H1 (cell line): Measurements from ENCODE around the gene NUPR1. TPM values are rescaled to one million over a fixed set of nuclear protein-coding genes. Genes with fewer than 3 reads are reported as not detected.

Source experiments
- CTCF ChIA-PET: fragments of 300-600 bp; sonication (Branson Sonifier 250); formaldehyde crosslinking; loops from one replicate; lab custom pipeline; 2021; ENCODE audit not compliant: partially characterized antibody; lab: Charles Lee
- POLR2A ChIA-PET: fragments of 300-600 bp; sonication (Branson Sonifier 250); formaldehyde crosslinking; loops from one replicate; lab custom pipeline; 2021; ENCODE audit warnings: inconsistent platforms; ENCODE audit not compliant: partially characterized antibody; lab: Charles Lee
- DNase-seq, 2 experiments: peaks; one replicate each; pipeline versions ENCODE4 v3.0.0 to v3.0.0-alpha.2; 2010 to 2022; ENCODE audit warnings: low spot score in 2 of 2, low read depth in 1 of 2, mixed read lengths in 1 of 2
- FAIRE-seq: peaks from 2 replicates; lab custom pipeline; 2011; peaks lifted over from hg19 to GRCh38; lab: Jason Lieb, UNC
- H2AFZ ChIP-seq: 2 replicates; pipeline ENCODE4 v1.8.1; 2012; ENCODE audit warnings: low read length, inconsistent platforms
- H2AK5ac ChIP-seq: 2 replicates; pipeline ENCODE4 v1.6.1; 2013; ENCODE audit warnings: low read depth, low read length
- H2BK120ac ChIP-seq: replicated peaks from 2 replicates; pipeline ENCODE3; 2013; ENCODE audit warnings: low read depth, low read length, inconsistent platforms
- H2BK12ac ChIP-seq: 2 replicates; pipeline ENCODE4 v1.6.1; 2013; ENCODE audit warnings: low read depth, low read length
- H2BK15ac ChIP-seq: 2 replicates; pipeline ENCODE4 v1.6.1; 2013; ENCODE audit warnings: low read length
- H2BK20ac ChIP-seq: 2 replicates; pipeline ENCODE4 v1.6.1; 2013; ENCODE audit warnings: low read length
- H2BK5ac ChIP-seq: 2 replicates; pipeline ENCODE4 v1.6.1; 2013; ENCODE audit warnings: low read depth, low read length
- H3K14ac ChIP-seq: 2 replicates; pipeline ENCODE4 v1.6.1; 2013; ENCODE audit warnings: inconsistent platforms; ENCODE audit not compliant: insufficient read length
- H3K18ac ChIP-seq: 2 replicates; pipeline ENCODE4 v1.6.1; 2013; ENCODE audit warnings: low read length; ENCODE audit errors: extremely low read depth
- H3K23ac ChIP-seq: 2 replicates; pipeline ENCODE4 v1.6.1; 2013; ENCODE audit warnings: inconsistent platforms; ENCODE audit not compliant: insufficient read length
- H3K23me2 ChIP-seq: 2 replicates; pipeline ENCODE4 v1.6.1; 2013; ENCODE audit warnings: low read depth, low read length
- H3K27ac ChIP-seq: 2 replicates; pipeline ENCODE4 v1.6.1; 2011; ENCODE audit warnings: low read depth, low read length, inconsistent platforms
- H3K27me3 ChIP-seq, 4 experiments: replicated peaks in 1 of 4; 1 replicate in 1 of 4; 2 replicates in 3 of 4; pipeline versions ENCODE4 v1.6.1 to v1.8.1; 2011 to 2013; ENCODE audit warnings: low read length in 3 of 4, mild to moderate bottlenecking in 3 of 4, inconsistent platforms in 2 of 4, mixed read lengths in 2 of 4, moderate library complexity in 1 of 4; ENCODE audit not compliant: control insufficient read depth in 3 of 4, insufficient read depth in 3 of 4; ENCODE audit errors: extremely low read depth in 1 of 4
- H3K36me3 ChIP-seq, 4 experiments: 2 replicates each; pipeline versions ENCODE4 v1.6.1 to v1.8.1; 2011 to 2013; ENCODE audit warnings: mild to moderate bottlenecking in 4 of 4, low read length in 3 of 4, moderate library complexity in 2 of 4, control low read depth in 1 of 4, inconsistent platforms in 1 of 4; ENCODE audit not compliant: insufficient read depth in 4 of 4, control insufficient read depth in 2 of 4
- H3K4ac ChIP-seq: replicated peaks from 2 replicates; pipeline ENCODE3; 2013; ENCODE audit warnings: low read length, low read depth, mixed read lengths, inconsistent platforms; ENCODE audit not compliant: insufficient read length
- H3K4me1 ChIP-seq, 4 experiments: replicated peaks in 1 of 4; 1 replicate in 1 of 4; 2 replicates in 3 of 4; pipeline versions ENCODE4 v1.6.1 to v1.8.1; 2011 to 2013; ENCODE audit warnings: low read length in 3 of 4, inconsistent platforms in 2 of 4, mixed read lengths in 1 of 4; ENCODE audit not compliant: insufficient read depth in 4 of 4, control insufficient read depth in 3 of 4
- H3K4me2 ChIP-seq, 2 experiments: 2 replicates each; pipeline versions ENCODE4 v1.6.1 to v1.8.1; 2011 to 2013; ENCODE audit warnings: low read depth in 2 of 2, low read length in 2 of 2, control low read depth in 1 of 2, inconsistent platforms in 1 of 2, mild to moderate bottlenecking in 1 of 2; ENCODE audit not compliant: insufficient read depth in 1 of 2
- H3K4me3 ChIP-seq, 4 experiments: fragments of 200-600, 300-600 bp in 1 of 4; sonication (generic), shearing (Covaris generic), sonication (Bioruptor Twin) in 1 of 4; 2 replicates each; pipeline versions ENCODE4 v1.5.1 to v1.8.1; 2011 to 2016; ENCODE audit warnings: low read length in 4 of 4, low read depth in 3 of 4, control low read depth in 2 of 4, inconsistent platforms in 2 of 4, mild to moderate bottlenecking in 2 of 4, mixed read lengths in 1 of 4, moderate library complexity in 1 of 4; ENCODE audit not compliant: insufficient read depth in 2 of 4; ENCODE audit errors: extremely low read depth in 1 of 4
- H3K56ac ChIP-seq: replicated peaks from 2 replicates; pipeline ENCODE3; 2013; ENCODE audit warnings: low read depth, mild to moderate bottlenecking, mixed read lengths, low read length, inconsistent platforms; ENCODE audit not compliant: insufficient read length
- H3K79me1 ChIP-seq: 2 replicates; pipeline ENCODE4 v1.6.1; 2013; ENCODE audit warnings: low read depth, low read length, control low read depth
- H3K79me2 ChIP-seq, 2 experiments: 2 replicates each; pipeline versions ENCODE4 v1.6.1 to v1.8.1; 2012 to 2013; ENCODE audit warnings: low read length in 2 of 2, mild to moderate bottlenecking in 2 of 2, inconsistent platforms in 1 of 2; ENCODE audit not compliant: insufficient read depth in 2 of 2, control insufficient read depth in 1 of 2
- H3K9ac ChIP-seq, 4 experiments: replicated peaks in 1 of 4; 1 replicate in 1 of 4; 2 replicates in 3 of 4; pipeline versions ENCODE4 v1.6.1 to v1.8.1; 2011 to 2013; ENCODE audit warnings: low read depth in 3 of 4, low read length in 3 of 4, control low read depth in 2 of 4, mild to moderate bottlenecking in 2 of 4, moderate library complexity in 2 of 4, inconsistent platforms in 1 of 4; ENCODE audit errors: extremely low read depth in 1 of 4
- H3K9me3 ChIP-seq, 2 experiments: 2 replicates each; pipeline versions ENCODE4 v1.6.1 to v1.8.1; 2012 to 2013; ENCODE audit warnings: mild to moderate bottlenecking in 2 of 2, moderate library complexity in 2 of 2, control low read depth in 1 of 2, inconsistent platforms in 1 of 2, low read depth in 1 of 2, low read length in 1 of 2, mixed read lengths in 1 of 2; ENCODE audit not compliant: insufficient read depth in 2 of 2
- H4K20me1 ChIP-seq, 2 experiments: replicated peaks in 1 of 2; 2 replicates each; pipeline versions ENCODE3 to v1.8.1; 2011 to 2013; ENCODE audit warnings: inconsistent platforms in 2 of 2, low read length in 2 of 2, mild to moderate bottlenecking in 1 of 2; ENCODE audit not compliant: insufficient read depth in 2 of 2, control insufficient read depth in 1 of 2
- H4K5ac ChIP-seq: 2 replicates; pipeline ENCODE4 v1.6.1; 2013; ENCODE audit warnings: low read length, low read depth, mixed read lengths, inconsistent platforms; ENCODE audit not compliant: insufficient read length
- H4K8ac ChIP-seq: 2 replicates; pipeline ENCODE4 v1.8.0; 2013; ENCODE audit warnings: mild to moderate bottlenecking, moderate library complexity, low read length, inconsistent platforms; ENCODE audit not compliant: insufficient read depth; ENCODE audit errors: extremely low read depth
- H4K91ac ChIP-seq: replicated peaks from 2 replicates; pipeline ENCODE3; 2013; ENCODE audit warnings: low read length, mixed read lengths, inconsistent platforms; ENCODE audit not compliant: insufficient read length
- KDM5A ChIP-seq: fragments of 200-600 bp; IDR thresholded peaks from 2 replicates; pipeline ENCODE4 v1.7.1; 2012; ENCODE audit warnings: mild to moderate bottlenecking, low read length, inconsistent platforms, mixed read lengths
- RFX5 ChIP-seq: IDR thresholded peaks from 2 replicates; pipeline ENCODE4 v1.6.1; 2011; ENCODE audit warnings: low read depth, low read length, improper control_type of control experiment, borderline replicate concordance
- WGBS, 2 experiments: shearing (Covaris generic) in 1 of 2; methylation state at CpG; one replicate each; pipeline versions ENCODE4 v1.1.6 to v1.1.7; 2013 to 2015; ENCODE audit warnings: low lambda C conversion rate in 2 of 2, mixed read lengths in 2 of 2, inconsistent platforms in 1 of 2, low coverage in 1 of 2, missing lambda C conversion rate in 1 of 2; ENCODE audit not compliant: insufficient replicate concordance in 2 of 2, insufficient coverage in 1 of 2, insufficient read length in 1 of 2; ENCODE audit errors: extremely low coverage in 1 of 2, missing lambda C conversion rate in 1 of 2; 5-methylcytosine and 5-hydroxymethylcytosine counted together
- polyA plus RNA-seq, 7 experiments: library from polyadenylated mRNA; depleted of rRNA in 3 of 7; stranded (reverse) in 5 of 7; unstranded in 2 of 7; fragments of >200 nt in 5 of 7; fragments of 200-250 nt in 2 of 7; gene quantifications; 1 replicate in 5 of 7; 2 replicates in 1 of 7; 4 replicates in 1 of 7; pipeline versions ENCODE4 v1.2.1 to v1.2.3, GENCODE V29; 2011 to 2013; ENCODE audit warnings: missing spikeins in 2 of 7, mixed read lengths in 2 of 7
- total RNA-seq: library from RNA; stranded (reverse); fragmentation: NEBNext Ultra II Directional; extraction: Animal tissue kit (Norgen Biotek cat#: 25700); gene quantifications from 2 replicates; pipeline ENCODE4 v1.2.1, GENCODE V29; 2021

The NUPR1 gene
- total and polyA plus RNA-seq, 2 of the 8 experiments (the other 6 are each of a cell fraction or from before 2014, with no cell fraction given), result 0.17 to 0.20 TPM

DNA sequence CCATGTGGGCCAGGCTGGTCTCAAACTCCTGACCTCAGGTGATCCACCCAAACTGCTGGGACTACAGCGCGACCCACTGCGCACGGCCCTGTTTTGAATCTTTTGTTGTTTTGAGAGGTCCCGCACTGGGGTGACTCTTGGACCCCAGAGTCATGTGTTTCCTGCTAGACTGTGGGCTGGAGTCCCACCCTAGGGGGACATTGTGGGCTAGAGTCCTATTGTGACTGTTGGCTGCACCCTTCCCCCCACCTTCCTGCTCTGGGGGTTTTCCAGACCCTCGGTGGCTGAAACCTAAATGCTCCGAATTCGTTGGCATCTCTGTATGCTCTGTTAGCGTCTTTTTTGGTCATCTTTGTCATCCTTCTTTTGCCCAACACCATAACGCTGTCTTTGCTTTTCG is 16.0 kb downstream of the NUPR1 start:
- ChIA-PET CTCF (no interaction called here), POLR2A (no interaction called here)
- no peak overlapping the region for H3K56ac ChIP-seq
- WGBS, 2 experiments, result 91% methylated on average over 11 of the region's 11 CpGs; no CpG with 5 or more reads in 1 of the 2 experiments
- H3K79me2 ChIP-seq, result no peaks in the 10 kb centered on the region
- H2BK12ac ChIP-seq, result no peak overlapping the region
- no peak overlapping the region for H2AK5ac ChIP-seq
- no peaks in the 10 kb centered on the region for H3K23me2 ChIP-seq
- H4K8ac ChIP-seq, result 0 out of 2 replicates have a peak overlapping the region, but pooled peaks have one; percentile 57
- H3K14ac ChIP-seq, result no peak overlapping the region
- H3K27me3 ChIP-seq, result no peaks in the 10 kb centered on the region
- no peak overlapping the region; the same call in 1 of the 2 replicates for H3K18ac ChIP-seq
- H3K4me1 ChIP-seq, result no peaks in the 10 kb centered on the region
- DNase-seq, result no peak
- H2BK20ac ChIP-seq, result no peak overlapping the region
- TF ChIP-seq RFX5 (no peak), KDM5A (no peak)
- no peak overlapping the region for H4K5ac ChIP-seq
- H2BK120ac ChIP-seq, result no peak overlapping the region
- H2AFZ ChIP-seq, result no peak overlapping the region; the same call in 1 of the 2 replicates
- H4K91ac ChIP-seq, result no peak overlapping the region
- H3K4me3 ChIP-seq, result no peak overlapping the region
- H3K23ac ChIP-seq, result no peak overlapping the region
- no peak overlapping the region for H3K9ac ChIP-seq
- H2BK15ac ChIP-seq, result no peak overlapping the region
- H4K20me1 ChIP-seq, result no peaks in the 10 kb centered on the region
- H3K4me2 ChIP-seq, result no peak overlapping the region
- H3K79me1 ChIP-seq, result no peaks in the 10 kb centered on the region
- H3K27ac ChIP-seq, result no peak overlapping the region
- no peaks in the 10 kb centered on the region for H3K9me3 ChIP-seq
- no peaks in the 10 kb centered on the region for H3K36me3 ChIP-seq
- no peak overlapping the region for H3K4ac ChIP-seq
- H2BK5ac ChIP-seq, result no peak overlapping the region
- FAIRE-seq, result no peak
